ENCODE data around the gene DHX34.
"Not testable (repeated sequence)": the region's sequence is repeated elsewhere in the genome, so short reads cannot be mapped to it uniquely, and the experiment has no call there.

Gene DHX34

GRCh38 chr19:47331490-47331889 is 17.6 kb upstream of the DHX34 start:
- DNase-seq (ENCODE audit: low spot score) = no peak

GRCh38 chr19:47331931-47332547 is 17.1 kb upstream of the DHX34 start, which contains the start of gene C5AR2:
TSS of gene C5AR2 (plus strand) at chr19:47332175. CDS start at chr19:47340800, 8,625 bp downstream.
- peak; percentile 48 for DNase-seq (ENCODE audit: low spot score)

DNA sequence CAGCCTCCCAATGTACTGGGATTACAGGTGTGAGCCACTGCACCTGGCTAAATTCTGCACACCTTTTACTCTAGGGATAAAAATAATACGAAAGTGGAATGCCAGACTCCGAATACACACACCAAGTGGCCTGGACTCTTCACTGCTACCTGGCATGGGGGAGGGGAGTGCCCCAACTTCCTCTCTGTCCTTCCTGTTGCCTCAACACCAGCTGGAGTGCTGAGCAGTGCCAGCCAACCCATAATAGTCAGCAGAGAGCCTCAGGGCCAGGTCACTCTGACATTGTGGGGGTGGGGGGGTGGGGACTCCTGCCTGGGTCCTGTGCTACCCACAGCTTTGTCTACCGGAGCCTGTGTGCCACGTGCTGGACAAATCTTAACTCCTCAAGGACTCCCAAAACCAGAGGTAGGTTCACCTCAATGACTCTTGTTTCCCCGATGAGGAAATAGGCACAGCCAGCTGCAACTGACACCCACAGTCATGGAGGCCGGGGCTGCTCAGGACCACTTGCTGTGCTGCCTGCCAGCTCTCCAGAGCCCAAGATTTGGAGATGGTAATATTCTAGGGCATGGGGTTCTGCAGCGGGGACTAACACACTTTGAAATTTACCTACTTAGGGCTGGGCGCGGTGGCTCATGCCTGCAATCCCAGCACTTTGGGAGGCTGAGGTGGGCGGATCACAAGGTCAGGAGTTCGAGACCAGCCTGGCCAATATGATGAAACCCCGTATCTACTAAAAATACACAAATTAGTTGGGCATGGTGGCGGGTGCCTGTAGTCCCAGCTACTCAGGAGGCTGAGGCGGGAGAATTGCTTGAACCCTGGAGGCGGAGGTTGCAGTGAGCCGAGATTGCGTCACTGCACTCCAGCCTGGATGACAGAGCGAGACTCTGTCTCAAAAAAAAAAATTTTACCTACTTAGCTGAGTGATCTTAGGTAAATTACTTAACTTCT is 12.1 kb upstream of the DHX34 start:
- DNase-seq (ENCODE audit: low spot score) = peak; percentile 44

- DNase-seq (ENCODE audit: low spot score) = no peak
These were observed 9.8 kb upstream of the DHX34 start for GRCh38 chr19:47339196-47339880.

DNA sequence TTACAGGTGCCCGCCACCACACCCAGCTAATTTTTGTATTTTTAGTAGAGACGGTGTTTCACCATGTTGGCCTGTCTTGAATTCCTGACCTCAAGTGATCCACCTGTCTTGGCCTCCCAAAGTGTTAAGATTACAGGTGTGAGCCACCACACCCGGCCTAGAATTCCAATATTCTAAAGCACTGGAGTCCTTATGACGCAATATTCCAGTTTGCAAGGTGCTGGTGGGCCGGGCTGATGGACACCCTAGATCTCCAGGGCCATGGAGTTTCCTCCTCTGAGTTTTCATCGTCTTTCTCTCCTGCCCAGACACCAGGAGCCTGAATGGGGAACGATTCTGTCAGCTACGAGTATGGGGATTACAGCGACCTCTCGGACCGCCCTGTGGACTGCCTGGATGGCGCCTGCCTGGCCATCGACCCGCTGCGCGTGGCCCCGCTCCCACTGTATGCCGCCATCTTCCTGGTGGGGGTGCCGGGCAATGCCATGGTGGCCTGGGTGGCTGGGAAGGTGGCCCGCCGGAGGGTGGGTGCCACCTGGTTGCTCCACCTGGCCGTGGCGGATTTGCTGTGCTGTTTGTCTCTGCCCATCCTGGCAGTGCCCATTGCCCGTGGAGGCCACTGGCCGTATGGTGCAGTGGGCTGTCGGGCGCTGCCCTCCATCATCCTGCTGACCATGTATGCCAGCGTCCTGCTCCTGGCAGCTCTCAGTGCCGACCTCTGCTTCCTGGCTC is 8.5 kb upstream of the DHX34 start:
- no peak for DNase-seq (ENCODE audit: low spot score)

- no peak for DNase-seq (ENCODE audit: low spot score)
These were observed 7.4 kb upstream of the DHX34 start for GRCh38 chr19:47341734-47342133.

GRCh38 chr19:47343194-47343802 is 5.8 kb upstream of the DHX34 start:
- DNase-seq (ENCODE audit: low spot score) = no peak

GRCh38 chr19:47344425-47344824 is 4.7 kb upstream of the DHX34 start:
- no peak for DNase-seq (ENCODE audit: low spot score)

DNA sequence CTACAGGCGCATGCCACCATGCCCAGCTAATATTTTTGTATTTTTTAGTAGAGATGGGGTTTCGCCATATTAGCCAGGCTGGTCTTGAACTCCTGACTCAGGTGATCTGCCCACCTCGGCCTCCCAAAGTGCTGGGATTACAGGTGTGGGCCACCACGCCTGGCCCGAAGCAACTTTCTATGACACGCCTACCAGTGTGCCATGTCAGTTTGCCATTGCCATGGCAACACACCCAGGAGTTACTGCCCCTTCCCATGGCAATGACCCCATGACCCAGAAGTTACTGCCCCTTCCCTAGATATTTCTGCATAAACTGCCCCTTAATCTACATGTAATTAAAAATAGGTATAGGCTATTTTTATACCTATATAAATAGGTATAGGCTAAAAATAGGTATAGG is 3.1 kb upstream of the DHX34 start:
- not testable (repeated sequence) for DNase-seq (ENCODE audit: low spot score)

- no peak for DNase-seq (ENCODE audit: low spot score)
These were observed 1.5 kb downstream of the DHX34 start for GRCh38 chr19:47350630-47351029.

GRCh38 chr19:47351548-47351947 is 2.4 kb downstream of the DHX34 start:
- DNase-seq (ENCODE audit: low spot score) = peak; percentile 76

- DNase-seq (ENCODE audit: low spot score) = peak; percentile 6
These were observed 3.0 kb downstream of the DHX34 start for GRCh38 chr19:47352095-47352494.

- DNase-seq (ENCODE audit: low spot score) = no peak
These were observed 4.2 kb downstream of the DHX34 start for GRCh38 chr19:47353307-47353712.

- no peak for DNase-seq (ENCODE audit: low spot score)
These were observed 7.8 kb downstream of the DHX34 start for GRCh38 chr19:47356900-47357299.

GRCh38 chr19:47357788-47358680 is 8.9 kb downstream of the DHX34 start:
- no peak for DNase-seq (ENCODE audit: low spot score)

- DNase-seq (ENCODE audit: low spot score) = no peak
These were observed 9.8 kb downstream of the DHX34 start for GRCh38 chr19:47358936-47359335.

DNA sequence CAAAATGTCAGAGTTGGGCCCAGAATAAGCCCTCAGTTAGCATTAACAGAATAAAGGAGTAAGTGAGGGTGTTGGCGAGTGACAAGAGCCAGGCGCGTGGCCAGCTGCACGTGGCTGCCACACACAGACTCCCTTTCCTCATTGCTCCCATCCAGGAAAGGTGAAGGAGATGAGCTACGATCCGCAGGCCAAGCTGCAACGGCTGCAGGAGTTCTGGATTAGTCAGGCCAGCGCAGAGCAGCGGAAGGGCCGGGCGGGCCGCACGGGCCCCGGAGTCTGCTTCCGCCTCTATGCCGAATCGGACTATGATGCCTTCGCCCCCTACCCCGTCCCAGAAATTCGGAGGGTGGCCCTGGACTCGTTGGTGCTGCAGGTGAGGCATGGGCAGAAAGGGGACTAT is 13.2 kb downstream of the DHX34 start:
- no peak for DNase-seq (ENCODE audit: low spot score)

GRCh38 chr19:47363758-47364531 is 14.8 kb downstream of the DHX34 start:
- DNase-seq (ENCODE audit: low spot score) = no peak

DNA sequence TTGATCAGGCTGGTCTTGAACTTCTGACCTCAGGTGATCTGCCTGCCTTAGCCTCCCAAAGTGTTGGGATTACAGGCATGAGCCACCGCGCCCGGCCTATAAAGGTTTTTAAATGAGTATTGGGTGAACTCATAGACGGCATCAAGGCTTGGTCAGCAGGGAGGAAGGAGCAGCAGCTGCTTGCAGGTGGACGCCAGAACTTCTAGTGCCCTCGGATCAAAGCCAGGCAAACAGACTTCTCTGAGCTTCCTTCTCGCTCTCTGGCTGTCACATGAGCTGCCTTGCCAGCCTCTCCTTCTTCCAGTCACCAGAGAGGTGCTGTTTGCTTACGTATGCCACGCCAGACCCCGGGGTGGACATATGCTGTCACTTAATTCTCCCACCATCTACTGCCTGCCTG is 16.3 kb downstream of the DHX34 start:
- not testable (repeated sequence) for DNase-seq (ENCODE audit: low spot score)

Measured in pons (tissue), 1 donor.